MCF 10A (cell line): ENCODE data around the gene CEACAM6. TPM values are rescaled to one million over a fixed set of nuclear protein-coding genes. Genes with fewer than 3 reads are reported as not detected.

ENCODE experiments used
- BruUV-seq: library from RNA; stranded (reverse); fragments of 400-500 nt; replicated peaks from 2 replicates; lab custom pipeline; 2021; lab: Mats Ljungman, UMichigan
- CTCF ChIA-PET: fragments of 300-600 bp; sonication (Branson Sonifier 250); formaldehyde crosslinking; extraction: SDS; loops from one replicate; lab custom pipeline; 2021; ENCODE audit warnings: antibody characterized with exemption, inconsistent platforms; lab: Yijun Ruan, JAX
- POLR2A ChIA-PET: fragments of 300-600, 350-650 bp; sonication (Branson Sonifier 250); formaldehyde crosslinking; extraction: SDS; loops from one replicate; lab custom pipeline; 2020; ENCODE audit warnings: antibody characterized with exemption, inconsistent platforms; lab: Yijun Ruan, JAX
- DNase-seq: peaks from one replicate; pipeline ENCODE4 v3.0.0-alpha.2; 2018; ENCODE audit not compliant: unreplicated experiment
- H3K27ac Mint-ChIP-seq: one replicate; pipeline ENCODE4 v1.8.0; 2022; ENCODE audit warnings: mild to moderate bottlenecking, low read depth, mixed read lengths; ENCODE audit not compliant: unreplicated experiment
- H3K27me3 Mint-ChIP-seq: one replicate; pipeline ENCODE4 v1.8.0; 2022; ENCODE audit warnings: mixed read lengths; ENCODE audit not compliant: insufficient read depth, unreplicated experiment
- H3K36me3 Mint-ChIP-seq: one replicate; pipeline ENCODE4 v1.8.0; 2022; ENCODE audit warnings: mild to moderate bottlenecking, moderate library complexity, mixed read lengths; ENCODE audit not compliant: insufficient read depth, unreplicated experiment
- H3K4me1 Mint-ChIP-seq: one replicate; pipeline ENCODE4 v1.8.0; 2022; ENCODE audit warnings: mixed read lengths; ENCODE audit not compliant: insufficient read depth, unreplicated experiment
- H3K4me3 Mint-ChIP-seq: one replicate; pipeline ENCODE4 v1.8.0; 2022; ENCODE audit warnings: mild to moderate bottlenecking, moderate library complexity, mixed read lengths; ENCODE audit not compliant: unreplicated experiment
- H3K9me3 Mint-ChIP-seq: one replicate; pipeline ENCODE4 v1.8.0; 2022; ENCODE audit warnings: mixed read lengths; ENCODE audit not compliant: unreplicated experiment
- intact Hi-C: fragments of 100-400 bp; cut with micrococcal nuclease; formaldehyde crosslinking; loops from 2 replicates; pipeline ENCODE4 v1.14.1; 2022
- total RNA-seq: library from RNA; stranded (reverse); gene quantifications from 2 replicates; pipeline ENCODE4 v1.2.3, GENCODE V29; 2022
- TF ChIP-seq, protein P1 (sequence below): fragments of 200-600 bp; IDR thresholded peaks from one replicate; pipeline ENCODE4 v1.8.0; 2022; ENCODE audit warnings: antibody characterized with exemption, mild to moderate bottlenecking; ENCODE audit not compliant: unreplicated experiment

The CEACAM6 gene
- total RNA-seq, 1 experiment from 2014 or later, result not detected

DNA sequence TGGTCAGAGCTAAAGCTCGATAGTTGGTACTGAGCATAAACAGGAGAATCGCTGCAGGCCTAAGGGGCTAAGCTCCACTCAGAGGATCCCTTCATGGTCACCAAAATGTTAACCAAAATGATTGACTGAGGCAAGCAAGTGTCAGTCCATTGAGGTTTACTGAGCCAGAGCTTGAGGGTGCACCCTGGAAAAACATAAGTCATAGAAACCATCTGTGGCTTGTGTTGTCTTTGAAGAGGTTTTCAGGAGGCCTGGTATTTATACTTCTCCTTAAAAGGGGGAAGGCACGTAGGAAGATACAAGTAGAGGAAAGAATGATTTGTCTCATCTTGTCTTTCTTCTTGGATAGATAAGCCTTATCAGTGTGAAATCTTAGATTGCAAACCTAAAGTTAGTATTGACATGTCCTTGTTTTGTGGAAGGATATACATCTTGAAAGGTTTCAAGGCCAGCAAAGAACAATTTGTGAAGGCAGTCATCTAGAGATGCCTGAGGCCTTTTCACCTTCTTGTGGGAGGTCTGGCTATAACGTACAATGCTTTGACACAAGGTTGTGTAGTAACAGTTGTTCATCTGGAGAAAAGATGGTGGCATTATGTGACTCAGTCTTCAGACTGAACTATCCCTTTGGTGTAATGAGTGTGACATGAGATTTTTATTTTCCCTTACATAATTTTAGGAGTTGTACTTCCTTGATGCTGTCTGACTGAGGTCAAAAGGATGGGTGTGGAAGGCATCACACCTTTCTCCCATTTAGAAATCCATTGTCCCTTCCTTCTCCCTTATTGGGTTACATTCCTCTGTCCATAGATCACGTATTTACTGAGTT is 14.7 kb upstream of the CEACAM6 start:
- ChIA-PET CTCF (interaction anchor here (0.5 to 1.6 kb wide), 7 partner anchors 11 to 598 kb away, joined by 3 to 7 read pairs (median 3); no protein-coding TSS in a partner anchor), POLR2A (no interaction called here)
- Mint-ChIP-seq H3K9me3 (no peaks in the 10 kb centered on the region), H3K27ac (no peak overlapping the region), H3K4me3 (no peak overlapping the region), H3K27me3 (peaks cover 68% of the 10 kb centered on the region), H3K4me1 (no peaks in the 10 kb centered on the region), H3K36me3 (no peaks in the 10 kb centered on the region)
- DNase-seq, result no peak
- BruUV-seq, result no TSS peak
- TF ChIP-seq, protein P1, sequence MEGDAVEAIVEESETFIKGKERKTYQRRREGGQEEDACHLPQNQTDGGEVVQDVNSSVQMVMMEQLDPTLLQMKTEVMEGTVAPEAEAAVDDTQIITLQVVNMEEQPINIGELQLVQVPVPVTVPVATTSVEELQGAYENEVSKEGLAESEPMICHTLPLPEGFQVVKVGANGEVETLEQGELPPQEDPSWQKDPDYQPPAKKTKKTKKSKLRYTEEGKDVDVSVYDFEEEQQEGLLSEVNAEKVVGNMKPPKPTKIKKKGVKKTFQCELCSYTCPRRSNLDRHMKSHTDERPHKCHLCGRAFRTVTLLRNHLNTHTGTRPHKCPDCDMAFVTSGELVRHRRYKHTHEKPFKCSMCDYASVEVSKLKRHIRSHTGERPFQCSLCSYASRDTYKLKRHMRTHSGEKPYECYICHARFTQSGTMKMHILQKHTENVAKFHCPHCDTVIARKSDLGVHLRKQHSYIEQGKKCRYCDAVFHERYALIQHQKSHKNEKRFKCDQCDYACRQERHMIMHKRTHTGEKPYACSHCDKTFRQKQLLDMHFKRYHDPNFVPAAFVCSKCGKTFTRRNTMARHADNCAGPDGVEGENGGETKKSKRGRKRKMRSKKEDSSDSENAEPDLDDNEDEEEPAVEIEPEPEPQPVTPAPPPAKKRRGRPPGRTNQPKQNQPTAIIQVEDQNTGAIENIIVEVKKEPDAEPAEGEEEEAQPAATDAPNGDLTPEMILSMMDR, result no peak
- intact Hi-C loops, result no loop called here

DNA sequence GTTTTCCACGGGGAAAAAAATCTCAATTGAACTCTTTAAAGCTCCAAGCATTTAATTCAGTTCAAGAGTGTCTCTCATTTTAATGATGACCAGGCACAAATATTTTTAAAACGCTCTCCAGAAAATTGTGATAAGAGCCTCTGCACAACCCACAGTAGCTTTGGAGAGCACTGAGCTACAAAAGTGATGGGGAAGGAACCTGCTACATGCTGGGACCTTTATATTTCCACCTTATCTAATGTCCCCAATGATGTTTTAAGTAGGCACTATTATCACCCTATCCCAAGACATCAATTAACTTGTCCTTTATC is 14.1 kb upstream of the CEACAM6 start:
- Mint-ChIP-seq H3K27me3 (peaks cover 68% of the 10 kb centered on the region), H3K36me3 (no peaks in the 10 kb centered on the region), H3K27ac (no peak overlapping the region), H3K9me3 (no peaks in the 10 kb centered on the region), H3K4me1 (no peaks in the 10 kb centered on the region), H3K4me3 (no peak overlapping the region)
- TF ChIP-seq, protein P1, result no peak
- intact Hi-C loops, result no loop called here
- no peak for DNase-seq
- no TSS peak for BruUV-seq
- ChIA-PET CTCF (interaction anchor here (0.5 to 1.3 kb wide), 4 partner anchors 11 to 599 kb away, joined by 3 to 4 read pairs (median 4); no protein-coding TSS in a partner anchor), POLR2A (no interaction called here)

DNA sequence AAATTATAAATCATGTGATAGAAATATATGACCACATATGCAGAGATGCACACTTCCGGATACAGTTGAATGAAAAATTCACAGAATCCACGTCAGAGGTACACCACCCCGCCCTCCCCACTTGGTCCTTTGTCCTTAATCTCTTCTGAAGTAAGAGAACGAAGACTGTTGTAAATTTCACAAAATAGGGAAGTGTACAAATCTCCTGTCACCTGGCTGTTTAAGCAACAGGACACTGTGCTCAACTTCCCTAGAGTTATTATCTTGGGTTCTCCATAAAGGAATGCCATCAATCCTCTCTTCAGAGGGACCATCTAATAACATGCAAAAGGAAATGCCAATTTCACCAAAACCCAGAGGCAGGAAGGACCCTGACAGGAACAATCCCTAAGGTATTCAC is 10.5 kb upstream of the CEACAM6 start:
- no TSS peak for BruUV-seq
- intact Hi-C loops, result loop anchor here (5.0 kb wide), 1 partner anchor 103 kb away; no protein-coding TSS in a partner anchor
- peaks cover 7% of the 10 kb centered on the region for H3K36me3 Mint-ChIP-seq
- no peaks in the 10 kb centered on the region for H3K9me3 Mint-ChIP-seq
- H3K4me1 Mint-ChIP-seq, result no peaks in the 10 kb centered on the region
- no peak for DNase-seq
- H3K4me3 Mint-ChIP-seq, result no peak overlapping the region
- ChIA-PET CTCF (interaction anchor here (0.6 to 6.7 kb wide), 5 partner anchors 8 to 352 kb away, joined by 3 to 72 read pairs (median 4); no protein-coding TSS in a partner anchor), POLR2A (interaction anchor here (0.6 kb wide), 1 partner anchor 51 kb away, joined by 3 read pairs; no protein-coding TSS in a partner anchor)
- peaks cover 84% of the 10 kb centered on the region for H3K27me3 Mint-ChIP-seq
- TF ChIP-seq, protein P1, result no peak
- no peak overlapping the region for H3K27ac Mint-ChIP-seq

DNA sequence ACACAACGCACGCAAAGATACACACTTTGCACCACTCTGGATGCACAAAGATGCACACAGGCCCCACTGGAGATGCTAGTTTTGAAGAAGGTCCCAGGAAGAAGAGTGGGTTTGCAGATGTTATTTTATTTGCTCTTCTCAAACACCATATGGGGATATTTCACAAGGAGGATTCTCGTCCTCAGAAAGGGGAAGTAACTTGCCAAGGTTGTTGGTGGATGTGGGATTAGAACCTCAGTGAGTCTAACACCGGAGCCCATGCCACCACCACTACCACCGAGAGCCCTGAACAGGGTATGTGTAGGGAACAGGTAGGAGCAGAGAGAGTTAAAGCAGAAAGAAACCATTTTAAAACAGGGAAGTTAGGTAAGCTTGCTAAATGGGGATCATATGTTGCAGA is 9.6 kb upstream of the CEACAM6 start:
- intact Hi-C loops, result loop anchor here (2.0 to 5.0 kb wide), 2 partner anchors 39 to 103 kb away; no protein-coding TSS in a partner anchor
- CTCF ChIA-PET, result interaction anchor here (0.6 to 6.7 kb wide), 16 partner anchors 8 to 782 kb away, joined by 3 to 72 read pairs (median 4); no protein-coding TSS in a partner anchor
- no TSS peak for BruUV-seq
- Mint-ChIP-seq H3K36me3 (peaks cover 7% of the 10 kb centered on the region), H3K9me3 (no peaks in the 10 kb centered on the region), H3K4me3 (no peak overlapping the region), H3K27me3 (peaks cover 79% of the 10 kb centered on the region), H3K4me1 (no peaks in the 10 kb centered on the region), H3K27ac (no peak overlapping the region)
- no peak for DNase-seq
- POLR2A ChIA-PET, result interaction anchor here (0.6 to 0.7 kb wide), 2 partner anchors 32 to 52 kb away, joined by 3 to 4 read pairs; no protein-coding TSS in a partner anchor
- TF ChIP-seq, protein P1, result no peak
